Measurements from ENCODE around the gene SUN1.

Gene SUN1

DNA sequence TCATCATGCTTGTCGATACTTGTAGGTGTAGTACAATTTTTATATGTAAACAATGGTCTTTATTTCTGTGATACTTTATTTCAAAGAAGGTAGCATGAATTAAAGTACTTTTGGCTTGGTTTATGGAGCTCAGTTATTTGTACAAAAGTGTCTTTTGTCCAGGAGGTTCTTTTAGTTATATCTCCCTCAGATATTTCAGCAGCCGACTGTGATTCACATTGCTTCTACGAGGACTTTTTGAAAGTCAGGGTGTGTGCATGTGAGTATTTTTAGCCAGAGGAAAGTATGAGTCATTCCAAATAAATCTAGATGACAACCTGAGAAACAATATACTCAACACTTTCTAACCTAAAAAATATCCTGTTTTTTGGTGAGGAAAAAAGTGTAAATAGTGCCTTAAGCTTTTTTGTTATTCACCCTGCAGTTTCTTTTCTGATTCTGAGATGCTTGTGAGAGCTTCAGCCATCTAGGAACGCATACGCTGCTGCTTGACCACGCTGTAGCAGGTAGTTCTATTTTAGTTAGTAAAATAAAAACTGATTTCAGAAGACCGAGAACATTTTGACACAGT lies 595 bp upstream of the SUN1 start (continued):
- TF ChIP-seq ZFHX2 (tag by site-specific recombination; conservative IDR thresholded peaks at IDR 0.05), result no peak
- no peak for TF ChIP-seq ZNF394 (tag by site-specific recombination; IDR thresholded peaks at IDR 0.05; ENCODE audit: borderline replicate concordance)
- TF ChIP-seq ZNF341 (tag by site-specific recombination; IDR thresholded peaks at IDR 0.05; ENCODE audit: low read depth), result no peak
- TF ChIP-seq, protein P1, sequence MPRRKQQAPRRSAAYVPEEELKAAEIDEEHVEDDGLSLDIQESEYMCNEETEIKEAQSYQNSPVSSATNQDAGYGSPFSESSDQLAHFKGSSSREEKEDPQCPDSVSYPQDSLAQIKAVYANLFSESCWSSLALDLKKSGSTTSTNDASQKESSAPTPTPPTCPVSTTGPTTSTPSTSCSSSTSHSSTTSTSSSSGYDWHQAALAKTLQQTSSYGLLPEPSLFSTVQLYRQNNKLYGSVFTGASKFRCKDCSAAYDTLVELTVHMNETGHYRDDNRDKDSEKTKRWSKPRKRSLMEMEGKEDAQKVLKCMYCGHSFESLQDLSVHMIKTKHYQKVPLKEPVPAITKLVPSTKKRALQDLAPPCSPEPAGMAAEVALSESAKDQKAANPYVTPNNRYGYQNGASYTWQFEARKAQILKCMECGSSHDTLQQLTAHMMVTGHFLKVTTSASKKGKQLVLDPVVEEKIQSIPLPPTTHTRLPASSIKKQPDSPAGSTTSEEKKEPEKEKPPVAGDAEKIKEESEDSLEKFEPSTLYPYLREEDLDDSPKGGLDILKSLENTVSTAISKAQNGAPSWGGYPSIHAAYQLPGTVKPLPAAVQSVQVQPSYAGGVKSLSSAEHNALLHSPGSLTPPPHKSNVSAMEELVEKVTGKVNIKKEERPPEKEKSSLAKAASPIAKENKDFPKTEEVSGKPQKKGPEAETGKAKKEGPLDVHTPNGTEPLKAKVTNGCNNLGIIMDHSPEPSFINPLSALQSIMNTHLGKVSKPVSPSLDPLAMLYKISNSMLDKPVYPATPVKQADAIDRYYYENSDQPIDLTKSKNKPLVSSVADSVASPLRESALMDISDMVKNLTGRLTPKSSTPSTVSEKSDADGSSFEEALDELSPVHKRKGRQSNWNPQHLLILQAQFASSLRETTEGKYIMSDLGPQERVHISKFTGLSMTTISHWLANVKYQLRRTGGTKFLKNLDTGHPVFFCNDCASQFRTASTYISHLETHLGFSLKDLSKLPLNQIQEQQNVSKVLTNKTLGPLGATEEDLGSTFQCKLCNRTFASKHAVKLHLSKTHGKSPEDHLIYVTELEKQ (tag by site-specific recombination; IDR thresholded peaks at IDR 0.05; ENCODE audit: borderline replicate concordance), result peak; percentile 51; the same call in 1 of the 2 replicates
- TF ChIP-seq ZNF146 (tag by site-specific recombination; IDR thresholded peaks at IDR 0.05), result no peak
- no peak for TF ChIP-seq ZNF76 (tag by site-specific recombination; IDR thresholded peaks at IDR 0.05; ENCODE audit: borderline replicate concordance, low read depth)
- TF ChIP-seq ZNF624 (tag by site-specific recombination; IDR thresholded peaks at IDR 0.05), result no peak
- no peak for TF ChIP-seq ZNF791 (tag by site-specific recombination; IDR thresholded peaks at IDR 0.05)
- TF ChIP-seq SP7 (tag by site-specific recombination; IDR thresholded peaks at IDR 0.05), result peak; percentile 19
- TF ChIP-seq PRDM1 (tag by site-specific recombination; IDR thresholded peaks at IDR 0.05), result peak; percentile 78
- TF ChIP-seq, protein P2, sequence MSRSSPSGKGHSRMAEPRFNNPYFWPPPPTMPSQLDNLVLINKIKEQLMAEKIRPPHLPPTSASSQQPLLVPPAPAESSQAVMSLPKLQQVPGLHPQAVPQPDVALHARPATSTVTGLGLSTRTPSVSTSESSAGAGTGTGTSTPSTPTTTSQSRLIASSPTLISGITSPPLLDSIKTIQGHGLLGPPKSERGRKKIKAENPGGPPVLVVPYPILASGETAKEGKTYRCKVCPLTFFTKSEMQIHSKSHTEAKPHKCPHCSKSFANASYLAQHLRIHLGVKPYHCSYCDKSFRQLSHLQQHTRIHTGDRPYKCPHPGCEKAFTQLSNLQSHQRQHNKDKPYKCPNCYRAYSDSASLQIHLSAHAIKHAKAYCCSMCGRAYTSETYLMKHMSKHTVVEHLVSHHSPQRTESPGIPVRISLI (tag by site-specific recombination; IDR thresholded peaks at IDR 0.05), result peak; percentile 82; the same call in 1 of the 2 replicates
- TF ChIP-seq ZFP69B (tag by site-specific recombination; IDR thresholded peaks at IDR 0.05), result no peak
- no peak for TF ChIP-seq ZNF404 (tag by site-specific recombination; IDR thresholded peaks at IDR 0.05)
- TF ChIP-seq, protein P3, sequence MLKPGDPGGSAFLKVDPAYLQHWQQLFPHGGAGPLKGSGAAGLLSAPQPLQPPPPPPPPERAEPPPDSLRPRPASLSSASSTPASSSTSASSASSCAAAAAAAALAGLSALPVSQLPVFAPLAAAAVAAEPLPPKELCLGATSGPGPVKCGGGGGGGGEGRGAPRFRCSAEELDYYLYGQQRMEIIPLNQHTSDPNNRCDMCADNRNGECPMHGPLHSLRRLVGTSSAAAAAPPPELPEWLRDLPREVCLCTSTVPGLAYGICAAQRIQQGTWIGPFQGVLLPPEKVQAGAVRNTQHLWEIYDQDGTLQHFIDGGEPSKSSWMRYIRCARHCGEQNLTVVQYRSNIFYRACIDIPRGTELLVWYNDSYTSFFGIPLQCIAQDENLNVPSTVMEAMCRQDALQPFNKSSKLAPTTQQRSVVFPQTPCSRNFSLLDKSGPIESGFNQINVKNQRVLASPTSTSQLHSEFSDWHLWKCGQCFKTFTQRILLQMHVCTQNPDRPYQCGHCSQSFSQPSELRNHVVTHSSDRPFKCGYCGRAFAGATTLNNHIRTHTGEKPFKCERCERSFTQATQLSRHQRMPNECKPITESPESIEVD (tag by site-specific recombination; IDR thresholded peaks at IDR 0.05), result peak; percentile 96
- TF ChIP-seq ZNF37A (tag by site-specific recombination; IDR thresholded peaks at IDR 0.05), result no peak
- no peak for TF ChIP-seq MZF1 (tag by site-specific recombination; IDR thresholded peaks at IDR 0.05; ENCODE audit: borderline replicate concordance)
- peak; percentile 41; the same call in 1 of the 2 replicates for TF ChIP-seq TRIM28 (IDR thresholded peaks at IDR 0.05; ENCODE audit: borderline replicate concordance, low read length)
- no peak for TF ChIP-seq ZNF350 (tag by site-specific recombination; IDR thresholded peaks at IDR 0.05)

DNA sequence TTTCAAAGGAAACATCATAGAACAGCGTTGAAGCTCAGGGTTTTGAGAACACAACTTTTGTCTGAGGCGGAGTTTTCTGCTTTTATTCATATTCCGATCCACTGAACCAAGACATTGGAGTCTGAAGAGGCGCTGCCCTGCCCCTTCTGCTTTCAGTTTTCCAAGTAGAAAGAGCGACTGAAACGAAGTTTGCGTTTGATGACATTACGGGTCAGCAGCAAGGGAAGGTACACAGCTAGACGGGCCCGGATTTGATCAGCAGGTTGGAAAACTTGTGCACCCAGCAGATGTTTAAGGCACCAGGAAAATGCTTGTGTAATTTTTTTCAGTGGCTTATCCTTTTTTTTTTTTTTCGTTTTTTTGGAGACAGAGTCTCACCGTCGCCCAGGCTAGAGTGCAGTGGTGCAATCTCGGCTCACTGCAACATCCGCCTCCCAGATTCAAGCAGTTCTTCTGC lies 720 bp downstream of the SUN1 start:
- CTCF ChIA-PET, result interaction anchor here (0.6 to 1.3 kb wide), 4 partner anchors 15 to 71 kb away, joined by 3 to 5 read pairs (median 4); no protein-coding TSS in a partner anchor
- peaks cover 4 to 6% of the 10 kb centered on the region in 2 experiments; a peak in 2 of 3 replicates for H3K36me3 ChIP-seq (ENCODE audit: control insufficient read depth in 2 of 2, insufficient read depth in 1 of 2, low read length in 2 of 2)
- H3K9me3 ChIP-seq (ENCODE audit: control insufficient read depth, insufficient read depth, low read depth, low read length), result no peaks in the 10 kb centered on the region
- H3K27ac ChIP-seq (ENCODE audit: extremely low read depth, low read depth, low read length), result no peak overlapping the region
- TF ChIP-seq, protein P4, sequence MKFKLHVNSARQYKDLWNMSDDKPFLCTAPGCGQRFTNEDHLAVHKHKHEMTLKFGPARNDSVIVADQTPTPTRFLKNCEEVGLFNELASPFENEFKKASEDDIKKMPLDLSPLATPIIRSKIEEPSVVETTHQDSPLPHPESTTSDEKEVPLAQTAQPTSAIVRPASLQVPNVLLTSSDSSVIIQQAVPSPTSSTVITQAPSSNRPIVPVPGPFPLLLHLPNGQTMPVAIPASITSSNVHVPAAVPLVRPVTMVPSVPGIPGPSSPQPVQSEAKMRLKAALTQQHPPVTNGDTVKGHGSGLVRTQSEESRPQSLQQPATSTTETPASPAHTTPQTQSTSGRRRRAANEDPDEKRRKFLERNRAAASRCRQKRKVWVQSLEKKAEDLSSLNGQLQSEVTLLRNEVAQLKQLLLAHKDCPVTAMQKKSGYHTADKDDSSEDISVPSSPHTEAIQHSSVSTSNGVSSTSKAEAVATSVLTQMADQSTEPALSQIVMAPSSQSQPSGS (tag by site-specific recombination; IDR thresholded peaks at IDR 0.05; ENCODE audit: low read depth), result no peak
- TF ChIP-seq ZNF510 (tag by site-specific recombination; IDR thresholded peaks at IDR 0.05; ENCODE audit: insufficient replicate concordance) (no peak), YY2 (tag by site-specific recombination; IDR thresholded peaks at IDR 0.05) (no peak)
- H3K4me1 ChIP-seq (ENCODE audit: control insufficient read depth, insufficient read depth, low read length), result peaks cover 13% of the 10 kb centered on the region
- POLR2A ChIA-PET, result interaction anchor here (1.5 kb wide), 1 partner anchor 17 kb away, joined by 8 read pairs; no protein-coding TSS in a partner anchor
- no peak overlapping the region for H3K4me3 ChIP-seq (ENCODE audit: low read depth, low read length)

Measured in HEK293 (cell line).